ENCODE measurements around the gene SLC38A2.
"Not testable (repeated sequence)": the region's sequence is repeated elsewhere in the genome, so short reads cannot be mapped to it uniquely, and the experiment has no call there.

Gene SLC38A2

DNA sequence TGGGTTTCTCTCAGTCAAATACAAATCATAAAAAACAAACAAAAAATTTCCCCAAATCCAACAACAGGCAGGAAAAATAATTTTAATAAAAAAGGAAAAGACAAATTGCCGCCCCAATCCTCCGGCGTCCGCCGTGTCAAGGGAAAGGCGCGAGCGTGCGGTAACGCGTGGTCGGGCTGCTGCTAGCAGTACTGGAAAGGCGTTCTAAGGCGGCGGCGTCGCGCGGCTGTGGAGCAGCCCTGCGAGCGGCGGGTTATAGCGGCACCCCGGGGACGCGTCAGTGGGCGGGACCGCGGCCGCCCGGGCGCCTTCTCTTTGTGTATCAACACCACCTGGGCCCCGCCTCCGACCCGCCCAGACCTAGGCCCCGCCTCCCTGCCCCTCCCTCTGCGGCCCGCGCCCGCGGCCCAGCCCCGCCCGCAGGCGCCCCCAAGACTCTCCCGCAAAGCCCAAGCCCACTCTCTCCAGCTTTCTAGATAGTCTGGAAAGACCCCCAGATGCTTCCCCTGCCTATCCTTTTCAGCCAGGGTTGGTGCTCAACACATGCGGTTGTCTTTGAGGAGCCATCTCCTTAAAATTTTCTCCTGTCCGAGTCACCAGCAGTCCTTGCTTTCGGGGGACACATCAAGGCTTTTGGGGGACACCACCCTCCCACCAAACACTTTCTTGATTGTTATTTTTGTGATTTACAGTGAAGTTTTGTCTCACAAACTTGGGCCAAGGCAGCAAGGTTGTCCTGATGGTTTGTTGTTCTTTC lies at the start of gene SLC38A2:
Gene SLC38A2 (minus strand): TSS at position 230 of the 757 bp plus-strand sequence. CDS start 1,480 bp downstream, outside the sequence.
- peak; percentile 94 for DNase-seq

DNA sequence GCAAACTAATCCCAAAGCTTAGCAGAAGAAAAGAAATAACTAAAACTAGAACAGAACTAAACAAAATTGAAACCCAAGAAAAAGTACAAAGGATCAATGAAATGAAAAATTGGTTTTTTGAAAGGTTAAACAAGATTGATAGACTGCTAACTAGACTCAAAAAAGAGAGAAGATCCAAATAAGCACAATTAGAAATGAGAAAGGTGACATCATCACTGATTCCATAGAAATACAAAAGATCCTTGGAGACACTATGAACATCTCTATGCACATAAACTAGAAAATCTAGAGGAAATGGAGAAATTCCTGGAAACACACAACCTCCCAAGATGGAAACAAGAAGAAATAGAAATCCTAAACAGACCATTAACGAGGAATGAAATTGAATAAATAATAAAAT lies 47.1 kb upstream of the SLC38A2 start:
- DNase-seq: no peak

DNA sequence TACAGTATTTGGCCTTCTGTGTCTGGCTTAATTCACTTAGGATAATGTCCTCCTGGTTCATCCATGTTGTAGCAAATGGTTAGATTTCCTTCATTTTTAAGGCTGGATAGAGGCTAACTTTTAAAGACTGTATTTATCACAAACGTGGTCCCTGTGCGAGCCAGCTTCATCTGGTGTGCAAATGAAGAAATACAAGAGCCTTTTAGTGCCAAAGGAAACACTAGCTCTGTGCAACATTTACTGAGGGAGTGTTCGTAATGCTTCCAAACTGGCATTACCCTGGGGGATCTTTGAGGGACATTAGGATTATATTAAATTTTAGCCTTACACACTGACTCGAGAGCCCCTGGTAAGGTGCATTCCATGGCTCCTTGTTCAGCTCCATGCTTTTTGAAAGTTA lies 43.0 kb upstream of the SLC38A2 start:
- DNase-seq: no peak

DNA sequence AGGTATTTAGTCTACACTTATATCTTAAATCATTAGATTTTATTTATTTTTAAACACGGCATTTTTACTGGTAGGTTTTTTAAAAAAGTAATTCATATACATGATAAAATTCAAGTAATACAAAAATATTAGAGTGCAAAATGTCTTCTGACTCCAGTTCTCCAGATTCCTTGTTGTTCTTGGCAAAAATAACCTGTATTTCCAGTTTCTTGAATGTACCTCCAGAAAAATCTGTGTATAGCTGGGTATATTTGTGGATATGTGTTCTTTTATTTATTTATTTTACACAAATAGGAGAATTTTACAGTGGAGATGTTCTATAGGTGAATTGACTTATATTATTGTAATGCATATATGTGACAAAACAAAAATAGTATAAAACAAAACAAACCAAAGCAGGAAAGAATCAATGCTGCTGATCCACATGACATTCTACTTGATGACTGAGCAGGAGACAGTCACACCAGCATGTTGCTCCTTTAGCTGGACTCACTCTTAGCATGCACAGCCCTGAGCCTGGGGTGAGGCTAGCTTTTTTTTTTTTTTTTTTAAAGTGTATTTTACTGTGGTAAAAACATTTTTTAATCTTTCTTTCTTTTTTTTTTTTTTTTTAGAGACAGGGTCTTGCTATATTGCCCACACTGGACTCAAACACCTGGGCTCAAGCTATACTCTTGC lies 42.2 kb upstream of the SLC38A2 start:
- DNase-seq: no peak

DNA sequence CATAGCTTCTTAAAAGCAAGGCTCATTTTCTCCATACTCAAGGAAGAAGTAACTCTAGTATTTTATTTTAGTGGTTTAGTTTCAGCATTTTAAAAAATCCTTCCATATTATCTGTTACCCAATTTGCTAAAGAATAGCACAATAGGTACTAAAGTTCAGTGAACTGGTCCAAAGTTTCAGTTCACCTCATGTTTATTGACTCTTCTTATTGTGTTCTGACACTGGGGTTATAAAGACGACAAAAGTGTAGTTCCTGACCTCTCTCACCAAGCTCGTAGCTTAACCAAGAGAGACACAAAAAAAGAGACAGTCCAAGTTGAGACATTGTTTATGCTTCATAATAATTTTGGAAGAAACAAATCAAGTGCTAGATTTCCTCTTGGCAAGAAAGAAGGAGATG lies 40.8 kb upstream of the SLC38A2 start:
- DNase-seq: no peak

DNA sequence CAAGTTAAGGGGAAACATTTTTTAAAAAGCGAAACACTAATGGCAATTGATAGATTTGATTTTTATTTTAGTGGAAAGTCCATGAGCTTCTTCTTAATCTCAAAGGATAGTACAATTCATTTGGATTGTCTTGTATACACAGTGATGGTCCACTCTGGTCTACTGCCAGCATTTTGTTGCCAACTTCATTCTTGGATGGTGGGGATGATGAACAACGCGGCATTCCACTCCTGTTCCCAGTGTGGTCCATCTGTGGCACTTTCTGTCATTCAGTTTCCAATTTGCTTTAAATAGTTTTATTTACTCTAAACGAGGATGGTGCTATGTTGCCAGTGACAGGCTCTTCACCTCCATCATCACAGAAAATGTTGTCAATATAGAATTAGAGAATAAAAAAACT lies 40.3 kb upstream of the SLC38A2 start:
- no peak for DNase-seq

DNA sequence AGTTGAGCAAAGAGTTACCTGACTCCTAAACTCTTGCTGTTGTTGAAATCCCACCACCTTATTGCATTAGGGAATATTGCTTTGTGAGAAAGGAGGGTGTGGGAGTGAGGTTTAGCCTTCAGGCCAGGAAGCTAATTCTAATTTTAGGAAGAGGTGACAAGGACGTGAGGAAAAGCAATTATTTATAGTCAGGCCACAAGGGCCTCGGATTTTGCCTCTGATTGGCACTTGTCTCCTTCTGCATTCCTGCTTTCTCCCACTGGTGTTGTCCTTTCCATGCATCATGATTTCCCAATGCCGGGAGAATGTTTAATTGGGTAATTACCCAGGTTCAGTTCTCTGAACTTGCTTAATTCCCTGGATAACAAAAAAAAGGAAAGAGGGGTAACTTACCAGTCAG lies 37.9 kb upstream of the SLC38A2 start:
- DNase-seq: no peak

GRCh38 chr12:46409974-46410373 lies 37.4 kb upstream of the SLC38A2 start:
- no peak for DNase-seq

DNA sequence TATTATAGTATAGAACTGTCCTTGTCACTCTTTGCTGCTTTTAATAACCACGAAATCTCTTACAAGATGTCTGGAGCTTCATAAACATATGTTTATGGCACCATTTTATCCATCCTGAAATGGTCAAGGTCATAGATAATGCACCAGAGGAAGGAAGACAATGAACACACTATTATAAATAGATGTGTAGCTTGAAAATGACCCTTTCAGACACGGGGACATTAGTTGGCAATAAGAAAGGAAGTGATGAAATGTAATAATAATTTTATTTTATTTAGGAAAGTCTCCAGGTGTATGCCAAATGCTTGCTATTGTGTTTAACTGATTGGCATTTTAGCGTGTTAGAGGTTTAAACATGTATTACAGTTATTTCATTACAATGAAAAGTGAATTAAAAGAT lies 36.8 kb upstream of the SLC38A2 start:
- DNase-seq: no peak

DNA sequence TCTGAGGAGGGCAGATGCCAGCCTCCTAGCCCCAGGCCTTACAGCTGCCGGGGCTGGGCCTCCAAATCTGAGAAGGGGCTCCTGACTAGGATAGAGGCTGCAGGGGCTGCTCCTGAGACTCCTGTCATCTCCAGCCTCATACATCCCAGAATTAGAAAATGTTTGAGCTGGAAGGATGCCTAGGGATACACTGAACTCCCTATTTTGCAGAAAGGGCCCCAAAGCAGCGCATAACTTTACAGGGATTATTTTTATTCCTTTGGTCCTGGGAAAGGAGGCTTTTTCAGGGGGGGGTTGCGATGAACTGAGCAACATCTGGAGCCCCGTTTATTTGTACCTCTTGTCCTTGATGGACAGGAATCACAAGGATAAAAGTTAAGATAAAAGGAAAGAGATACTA lies 35.9 kb upstream of the SLC38A2 start:
- DNase-seq: no peak

DNA sequence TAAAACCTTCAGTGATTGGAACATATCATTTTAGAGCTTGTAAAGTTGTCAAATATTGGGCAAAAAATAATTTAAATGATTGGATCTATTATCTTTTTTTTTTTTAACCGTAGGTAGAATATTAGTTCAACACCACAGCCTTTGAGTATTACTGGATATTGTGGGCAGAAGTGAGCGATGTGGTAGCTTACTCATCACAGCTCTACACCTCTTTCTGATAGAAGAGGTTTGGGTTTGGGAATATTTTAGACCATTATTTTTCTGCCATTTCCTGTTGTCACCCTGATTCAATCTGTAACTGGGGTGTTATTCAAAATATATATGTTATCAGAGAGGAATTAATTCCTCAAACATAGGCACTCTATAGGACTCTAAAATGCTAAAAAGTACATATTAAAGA lies 34.8 kb upstream of the SLC38A2 start:
- DNase-seq: no peak

GRCh38 chr12:46406352-46407027 lies 33.9 kb upstream of the SLC38A2 start:
- no peak for DNase-seq

- no peak for DNase-seq
These were observed 32.2 kb upstream of the SLC38A2 start for GRCh38 chr12:46404733-46405132.

DNA sequence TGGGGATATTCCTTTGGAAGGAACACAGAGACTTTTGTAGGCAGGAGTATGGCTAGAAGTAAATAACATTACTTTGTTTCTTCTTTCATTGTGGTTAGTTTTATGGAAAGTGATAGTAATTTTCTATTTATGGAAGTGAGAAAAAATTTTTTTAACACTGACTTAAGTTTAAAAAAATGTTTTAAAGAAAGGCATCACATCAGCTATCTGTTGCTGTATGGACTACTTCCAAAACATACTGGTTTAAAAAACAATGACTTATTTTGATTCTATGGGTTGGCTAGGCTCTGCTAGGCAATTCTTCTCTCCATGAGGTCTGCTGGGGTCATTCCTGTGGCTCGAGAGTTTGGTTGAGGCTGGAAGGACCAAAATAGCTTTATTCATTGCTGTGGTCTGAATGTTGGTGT lies 31.7 kb upstream of the SLC38A2 start:
- DNase-seq: no peak

DNA sequence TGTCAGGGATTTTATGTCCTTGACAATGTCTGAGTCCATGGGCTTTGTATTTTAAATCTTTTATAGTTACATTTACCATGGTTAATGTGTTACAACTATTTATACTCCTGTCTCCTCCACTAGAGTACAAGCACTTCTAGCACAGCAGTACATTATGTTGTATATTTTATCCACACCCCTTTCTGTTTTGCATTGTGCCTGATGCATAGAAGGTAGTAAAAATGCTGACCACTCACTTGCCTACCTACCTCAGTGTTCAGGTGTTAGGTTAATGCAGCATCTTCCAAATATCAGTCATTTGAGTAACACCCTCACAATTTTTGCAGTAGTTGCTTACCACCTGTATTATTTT lies 31.1 kb upstream of the SLC38A2 start:
- no peak for DNase-seq

GRCh38 chr12:46402941-46403718 lies 30.6 kb upstream of the SLC38A2 start:
- DNase-seq: no peak

- DNase-seq: no peak
These were observed 29.9 kb upstream of the SLC38A2 start for GRCh38 chr12:46402451-46402850.

DNA sequence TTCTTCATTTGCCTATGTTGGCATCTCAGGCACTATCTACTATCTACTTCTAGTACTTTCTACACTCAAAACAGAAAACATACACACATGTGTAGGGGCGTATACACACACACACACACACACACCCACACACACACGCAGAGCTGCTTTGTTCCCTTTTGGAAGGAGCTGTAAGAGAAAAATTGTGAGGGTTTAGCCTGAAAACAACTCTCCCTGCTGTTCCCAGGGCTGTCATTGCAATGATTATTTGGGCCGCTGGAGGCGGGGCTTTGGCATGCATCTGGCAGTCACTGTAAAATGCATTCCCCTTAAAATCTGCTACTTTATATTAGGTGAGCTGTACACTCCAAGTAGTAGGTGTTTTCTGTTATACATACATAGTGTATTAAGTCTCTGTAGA lies 29.1 kb upstream of the SLC38A2 start:
- DNase-seq: no peak

GRCh38 chr12:46400406-46400805 lies 27.8 kb upstream of the SLC38A2 start:
- DNase-seq: no peak

GRCh38 chr12:46399461-46400248 lies 27.1 kb upstream of the SLC38A2 start:
- not testable (repeated sequence) for DNase-seq

- no peak for DNase-seq
These were observed 24.3 kb upstream of the SLC38A2 start for GRCh38 chr12:46396826-46397225.

DNA sequence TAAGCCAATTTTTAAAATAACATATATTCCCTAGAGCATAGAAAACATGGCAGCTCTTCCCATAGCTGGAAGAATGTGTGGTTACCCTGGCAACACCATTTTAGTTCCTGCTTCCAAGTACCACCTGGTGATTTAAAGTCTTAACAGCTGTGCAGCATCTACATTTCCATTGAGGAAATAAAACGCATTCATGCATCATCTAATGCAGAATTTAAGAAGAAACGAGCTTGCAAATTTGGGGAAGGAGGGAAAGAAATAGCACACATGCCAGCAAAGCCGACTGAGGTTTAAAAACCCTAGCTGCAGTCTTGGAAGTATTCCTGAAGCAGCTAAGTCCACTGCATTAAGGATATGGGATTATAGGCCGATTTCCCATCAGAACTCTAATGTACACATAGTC lies 22.8 kb upstream of the SLC38A2 start:
- DNase-seq: no peak

- DNase-seq: no peak
These were observed 19.1 kb upstream of the SLC38A2 start for GRCh38 chr12:46391630-46392029.
